K562 (cell line): ENCODE data around the gene SMC3. TPM values are rescaled to one million over a fixed set of nuclear protein-coding genes. Genes with fewer than 3 reads are reported as not detected.

ENCODE experiments used
- CREM ChIP-seq: IDR thresholded peaks from 2 replicates; pipeline ENCODE4 v1.6.1; 2014; ENCODE audit warnings: antibody characterized with exemption, low read depth
- GATA2 ChIP-seq: sonication (generic); formaldehyde crosslinking; IDR thresholded peaks from 2 replicates; pipeline ENCODE4 v1.4.0; 2020; ENCODE audit warnings: mild to moderate bottlenecking, missing genetic modification reagents
- JUNB ChIP-seq: fragments of 450-650 bp; formaldehyde crosslinking; conservative IDR thresholded peaks from 2 replicates; pipeline ENCODE4 v1.4.0; 2020; ENCODE audit warnings: mild to moderate bottlenecking
- SMARCB1 ChIP-seq: IDR thresholded peaks from 2 replicates; pipeline ENCODE4 v1.6.1; 2011; ENCODE audit warnings: improper control_type of control experiment, low read depth; ENCODE audit not compliant: insufficient read length
- ZNF175 ChIP-seq: fragments of 200-800 bp; sonication (Bioruptor generic); IDR thresholded peaks from 2 replicates; pipeline ENCODE4 v1.6.1; 2016; ENCODE audit warnings: low read depth, mild to moderate bottlenecking, missing genetic modification characterization, missing compliant biosample characterization
- polyA plus RNA-seq, 8 experiments: library from polyadenylated mRNA; depleted of rRNA in 4 of 8; stranded (reverse) in 5 of 8; unstranded in 3 of 8; fragments of >200 nt; fragmentation: Nextera tagmentation in 2 of 8; fragmentation: Illumina TruSeq in 1 of 8; extraction: Ambion mirVana in 2 of 8; extraction: Trizol in 1 of 8; gene quantifications; 2 replicates each; pipeline versions ENCODE4 v1.2.1 to v1.2.3, GENCODE V29; 2011 to 2014; ENCODE audit warnings: inconsistent platforms in 1 of 8, missing spikeins in 1 of 8
- total RNA-seq, 7 experiments: library from RNA; depleted of rRNA in 6 of 7; stranded (reverse); fragments of >200 nt in 6 of 7; fragmentation: Illumina TruSeq in 2 of 7; extraction: Trizol in 2 of 7; gene quantifications; 2 replicates each; pipeline versions ENCODE4 v1.2.1 to v1.2.3, GENCODE V29; 2011 to 2021; ENCODE audit warnings: low replicate concordance in 1 of 7
- TF ChIP-seq, protein P1 (sequence below): fragments of 450-650 bp; IDR thresholded peaks from 2 replicates; pipeline ENCODE4 v1.6.1; 2017; ENCODE audit warnings: antibody characterized with exemption, mild to moderate bottlenecking
- TF ChIP-seq, protein P2 (sequence below), 3 experiments: IDR thresholded peaks in 2 of 3; conservative IDR thresholded peaks in 1 of 3; 2 replicates each; pipeline ENCODE4 v1.5.1; 2011 to 2012; ENCODE audit warnings: low read length in 3 of 3, mild to moderate bottlenecking in 3 of 3, control low read depth in 2 of 3, improper control_type of control experiment in 1 of 3, inconsistent platforms in 1 of 3, low read depth in 1 of 3, mixed read lengths in 1 of 3, moderate library complexity in 1 of 3; ENCODE audit not compliant: insufficient read depth in 2 of 3
- TF ChIP-seq, protein P3 (sequence below), 2 experiments: fragments of 450-650 bp; IDR thresholded peaks; 2 replicates each; pipeline ENCODE4 v1.6.1; 2016; ENCODE audit warnings: mild to moderate bottlenecking in 2 of 2, borderline replicate concordance in 1 of 2, low read depth in 1 of 2, moderate library complexity in 1 of 2
- TF ChIP-seq, protein P4 (sequence below): fragments of 450-650 bp; IDR thresholded peaks from 2 replicates; pipeline ENCODE4 v1.6.1; 2016; ENCODE audit warnings: missing biosample characterization, missing genetic modification characterization

The SMC3 gene
- total and polyA plus RNA-seq, 9 of the 15 experiments (the other 6 are each of a cell fraction or from before 2014, with no cell fraction given): 21.3 to 62.6 (median 39.3) TPM

DNA sequence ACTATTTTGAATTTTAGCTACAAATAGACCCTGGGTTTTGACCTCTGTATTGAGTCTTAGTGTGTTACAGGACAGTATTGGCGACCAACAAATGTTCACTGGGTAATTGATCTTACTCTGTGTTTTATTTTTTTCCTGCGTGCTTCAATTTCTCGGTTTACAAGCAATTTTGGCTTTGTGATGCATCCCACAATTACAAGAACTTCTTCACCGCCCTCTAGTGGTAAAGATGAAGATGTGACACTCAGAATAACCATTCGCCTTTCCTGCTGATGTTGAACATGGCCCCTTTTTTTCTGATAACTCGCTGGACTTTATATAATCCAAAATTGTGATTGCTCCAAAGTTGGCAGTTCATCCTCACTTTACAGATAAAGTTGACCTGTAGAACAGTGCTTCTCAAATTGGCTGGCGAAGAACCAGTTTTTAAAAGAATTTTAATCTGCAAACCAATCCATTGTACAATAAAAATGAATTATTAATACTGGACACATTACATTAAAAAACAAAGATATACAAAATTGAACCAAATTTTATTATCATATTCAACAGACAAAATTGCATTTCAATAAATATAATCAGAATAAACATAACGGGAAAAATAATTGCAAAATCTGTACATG, 20.2 kb upstream of the SMC3 start (continued):
- TF ChIP-seq, protein P1, sequence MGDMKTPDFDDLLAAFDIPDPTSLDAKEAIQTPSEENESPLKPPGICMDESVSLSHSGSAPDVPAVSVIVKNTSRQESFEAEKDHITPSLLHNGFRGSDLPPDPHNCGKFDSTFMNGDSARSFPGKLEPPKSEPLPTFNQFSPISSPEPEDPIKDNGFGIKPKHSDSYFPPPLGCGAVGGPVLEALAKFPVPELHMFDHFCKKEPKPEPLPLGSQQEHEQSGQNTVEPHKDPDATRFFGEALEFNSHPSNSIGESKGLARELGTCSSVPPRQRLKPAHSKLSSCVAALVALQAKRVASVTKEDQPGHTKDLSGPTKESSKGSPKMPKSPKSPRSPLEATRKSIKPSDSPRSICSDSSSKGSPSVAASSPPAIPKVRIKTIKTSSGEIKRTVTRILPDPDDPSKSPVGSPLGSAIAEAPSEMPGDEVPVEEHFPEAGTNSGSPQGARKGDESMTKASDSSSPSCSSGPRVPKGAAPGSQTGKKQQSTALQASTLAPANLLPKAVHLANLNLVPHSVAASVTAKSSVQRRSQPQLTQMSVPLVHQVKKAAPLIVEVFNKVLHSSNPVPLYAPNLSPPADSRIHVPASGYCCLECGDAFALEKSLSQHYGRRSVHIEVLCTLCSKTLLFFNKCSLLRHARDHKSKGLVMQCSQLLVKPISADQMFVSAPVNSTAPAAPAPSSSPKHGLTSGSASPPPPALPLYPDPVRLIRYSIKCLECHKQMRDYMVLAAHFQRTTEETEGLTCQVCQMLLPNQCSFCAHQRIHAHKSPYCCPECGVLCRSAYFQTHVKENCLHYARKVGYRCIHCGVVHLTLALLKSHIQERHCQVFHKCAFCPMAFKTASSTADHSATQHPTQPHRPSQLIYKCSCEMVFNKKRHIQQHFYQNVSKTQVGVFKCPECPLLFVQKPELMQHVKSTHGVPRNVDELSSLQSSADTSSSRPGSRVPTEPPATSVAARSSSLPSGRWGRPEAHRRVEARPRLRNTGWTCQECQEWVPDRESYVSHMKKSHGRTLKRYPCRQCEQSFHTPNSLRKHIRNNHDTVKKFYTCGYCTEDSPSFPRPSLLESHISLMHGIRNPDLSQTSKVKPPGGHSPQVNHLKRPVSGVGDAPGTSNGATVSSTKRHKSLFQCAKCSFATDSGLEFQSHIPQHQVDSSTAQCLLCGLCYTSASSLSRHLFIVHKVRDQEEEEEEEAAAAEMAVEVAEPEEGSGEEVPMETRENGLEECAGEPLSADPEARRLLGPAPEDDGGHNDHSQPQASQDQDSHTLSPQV: no peak
- TF ChIP-seq JUNB (CRISPR knock-in tag) (no peak), GATA2 (CRISPR knock-in tag) (no peak), CREM (0 out of 2 replicates have a peak, but pooled peaks have one; percentile 19), ZNF175 (no peak), SMARCB1 (no peak)
- TF ChIP-seq, protein P2, sequence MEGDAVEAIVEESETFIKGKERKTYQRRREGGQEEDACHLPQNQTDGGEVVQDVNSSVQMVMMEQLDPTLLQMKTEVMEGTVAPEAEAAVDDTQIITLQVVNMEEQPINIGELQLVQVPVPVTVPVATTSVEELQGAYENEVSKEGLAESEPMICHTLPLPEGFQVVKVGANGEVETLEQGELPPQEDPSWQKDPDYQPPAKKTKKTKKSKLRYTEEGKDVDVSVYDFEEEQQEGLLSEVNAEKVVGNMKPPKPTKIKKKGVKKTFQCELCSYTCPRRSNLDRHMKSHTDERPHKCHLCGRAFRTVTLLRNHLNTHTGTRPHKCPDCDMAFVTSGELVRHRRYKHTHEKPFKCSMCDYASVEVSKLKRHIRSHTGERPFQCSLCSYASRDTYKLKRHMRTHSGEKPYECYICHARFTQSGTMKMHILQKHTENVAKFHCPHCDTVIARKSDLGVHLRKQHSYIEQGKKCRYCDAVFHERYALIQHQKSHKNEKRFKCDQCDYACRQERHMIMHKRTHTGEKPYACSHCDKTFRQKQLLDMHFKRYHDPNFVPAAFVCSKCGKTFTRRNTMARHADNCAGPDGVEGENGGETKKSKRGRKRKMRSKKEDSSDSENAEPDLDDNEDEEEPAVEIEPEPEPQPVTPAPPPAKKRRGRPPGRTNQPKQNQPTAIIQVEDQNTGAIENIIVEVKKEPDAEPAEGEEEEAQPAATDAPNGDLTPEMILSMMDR (IDR thresholded peaks at IDR 0.05 in 2 of 3, conservative IDR thresholded peaks at IDR 0.05 in 1 of 3; ENCODE audit: insufficient read depth in 2 of 3, low read depth in 1 of 3, low read length in 3 of 3): peak; percentile 61 to 77 (median 67)
- TF ChIP-seq, protein P3, sequence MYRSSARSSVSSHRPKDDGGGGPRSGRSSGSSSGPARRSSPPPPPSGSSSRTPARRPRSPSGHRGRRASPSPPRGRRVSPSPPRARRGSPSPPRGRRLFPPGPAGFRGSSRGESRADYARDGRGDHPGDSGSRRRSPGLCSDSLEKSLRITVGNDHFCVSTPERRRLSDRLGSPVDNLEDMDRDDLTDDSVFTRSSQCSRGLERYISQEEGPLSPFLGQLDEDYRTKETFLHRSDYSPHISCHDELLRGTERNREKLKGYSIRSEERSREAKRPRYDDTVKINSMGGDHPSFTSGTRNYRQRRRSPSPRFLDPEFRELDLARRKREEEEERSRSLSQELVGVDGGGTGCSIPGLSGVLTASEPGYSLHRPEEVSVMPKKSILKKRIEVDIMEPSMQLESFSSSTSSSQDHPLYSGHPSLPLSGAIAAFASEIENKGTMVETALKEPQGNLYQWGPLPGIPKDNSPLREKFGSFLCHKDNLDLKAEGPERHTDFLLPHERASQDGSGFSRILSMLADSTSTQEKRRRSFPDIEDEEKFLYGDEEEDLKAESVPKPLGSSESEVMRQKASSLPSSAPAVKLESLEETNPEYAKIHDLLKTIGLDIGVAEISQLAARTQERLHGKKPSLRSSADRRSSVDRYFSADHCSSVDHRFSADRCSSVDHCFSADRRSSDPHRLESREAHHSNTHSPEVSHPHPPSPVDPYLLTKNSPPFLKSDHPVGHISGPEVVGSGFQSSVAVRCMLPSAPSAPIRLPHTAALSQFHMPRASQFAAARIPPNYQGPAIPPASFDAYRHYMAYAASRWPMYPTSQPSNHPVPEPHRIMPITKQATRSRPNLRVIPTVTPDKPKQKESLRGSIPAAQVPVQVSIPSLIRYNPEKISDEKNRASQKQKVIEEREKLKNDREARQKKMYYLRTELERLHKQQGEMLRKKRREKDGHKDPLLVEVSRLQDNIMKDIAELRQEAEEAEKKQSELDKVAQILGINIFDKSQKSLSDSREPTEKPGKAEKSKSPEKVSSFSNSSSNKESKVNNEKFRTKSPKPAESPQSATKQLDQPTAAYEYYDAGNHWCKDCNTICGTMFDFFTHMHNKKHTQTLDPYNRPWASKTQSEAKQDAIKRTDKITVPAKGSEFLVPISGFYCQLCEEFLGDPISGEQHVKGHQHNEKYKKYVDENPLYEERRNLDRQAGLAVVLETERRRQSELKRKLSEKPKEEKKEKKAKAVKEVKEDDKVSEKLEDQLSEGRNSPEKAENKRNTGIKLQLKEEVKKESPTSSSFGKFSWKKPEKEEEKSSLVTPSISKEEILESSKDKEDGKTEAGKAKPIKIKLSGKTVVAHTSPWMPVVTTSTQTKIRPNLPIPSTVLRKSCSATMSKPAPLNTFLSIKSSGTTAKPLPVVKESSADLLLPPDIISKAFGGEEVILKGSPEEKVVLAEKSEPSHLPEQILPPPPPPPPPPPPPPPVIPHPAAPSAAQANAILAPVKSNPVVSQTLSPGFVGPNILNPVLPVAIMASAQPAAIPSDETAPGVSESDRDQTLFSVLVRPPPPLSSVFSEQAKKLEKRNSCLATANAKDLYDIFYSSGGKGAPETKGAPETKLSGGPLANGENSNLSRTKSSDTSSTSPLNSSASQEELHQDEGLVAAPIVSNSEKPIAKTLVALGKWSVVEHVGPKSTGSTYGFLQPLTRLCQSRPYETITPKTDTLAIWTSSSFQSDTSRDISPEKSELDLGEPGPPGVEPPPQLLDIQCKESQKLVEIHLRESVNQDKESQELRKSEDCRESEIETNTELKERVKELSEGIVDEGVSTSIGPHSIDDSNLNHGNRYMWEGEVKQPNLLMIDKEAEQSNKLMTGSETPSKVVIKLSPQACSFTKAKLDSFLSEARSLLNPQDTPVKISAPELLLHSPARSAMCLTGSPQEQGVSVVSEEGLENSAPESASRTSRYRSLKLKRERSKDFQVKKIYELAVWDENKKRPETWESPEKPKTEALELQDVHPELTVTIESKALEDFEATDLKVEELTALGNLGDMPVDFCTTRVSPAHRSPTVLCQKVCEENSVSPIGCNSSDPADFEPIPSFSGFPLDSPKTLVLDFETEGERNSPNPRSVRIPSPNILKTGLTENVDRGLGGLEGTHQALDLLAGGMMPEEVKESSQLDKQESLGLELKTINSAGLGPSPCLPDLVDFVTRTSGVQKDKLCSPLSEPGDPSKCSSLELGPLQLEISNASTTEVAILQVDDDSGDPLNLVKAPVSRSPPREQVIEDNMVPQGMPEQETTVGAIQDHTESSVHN (IDR thresholded peaks at IDR 0.05; ENCODE audit: borderline replicate concordance in 1 of 2, low read depth in 1 of 2): no peak
- TF ChIP-seq, protein P4, sequence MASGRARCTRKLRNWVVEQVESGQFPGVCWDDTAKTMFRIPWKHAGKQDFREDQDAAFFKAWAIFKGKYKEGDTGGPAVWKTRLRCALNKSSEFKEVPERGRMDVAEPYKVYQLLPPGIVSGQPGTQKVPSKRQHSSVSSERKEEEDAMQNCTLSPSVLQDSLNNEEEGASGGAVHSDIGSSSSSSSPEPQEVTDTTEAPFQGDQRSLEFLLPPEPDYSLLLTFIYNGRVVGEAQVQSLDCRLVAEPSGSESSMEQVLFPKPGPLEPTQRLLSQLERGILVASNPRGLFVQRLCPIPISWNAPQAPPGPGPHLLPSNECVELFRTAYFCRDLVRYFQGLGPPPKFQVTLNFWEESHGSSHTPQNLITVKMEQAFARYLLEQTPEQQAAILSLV (tag): no peak
